Endothelial cell of umbilical vein (primary cell): Measurements from ENCODE around the gene CYP51A1.
A peak's percentile ranks its signal among the peaks of the same experiment; 100 is the strongest.

Experiments
- EZH2 ChIP-seq: IDR thresholded peaks from 2 replicates; pipeline ENCODE4 v1.6.1; 2012; ENCODE audit warnings: borderline replicate concordance, low read depth, mild to moderate bottlenecking, moderate library complexity, low read length, inconsistent platforms; ENCODE audit not compliant: severe bottlenecking
- FOS ChIP-seq: IDR thresholded peaks from 2 replicates; pipeline ENCODE4 v1.6.1; 2011; ENCODE audit warnings: mild to moderate bottlenecking, low read length, moderate library complexity, borderline replicate concordance; ENCODE audit not compliant: insufficient read depth
- GATA2 ChIP-seq: IDR thresholded peaks from 2 replicates; pipeline ENCODE4 v1.7.0; 2011; ENCODE audit warnings: low read depth, mild to moderate bottlenecking, moderate library complexity, mixed read lengths, low read length; ENCODE audit not compliant: insufficient read length, insufficient read depth
- JUN ChIP-seq: IDR thresholded peaks from 2 replicates; pipeline ENCODE4 v1.6.1; 2011; ENCODE audit warnings: borderline replicate concordance, low read depth; ENCODE audit not compliant: insufficient read length, insufficient read depth
- POLR2A ChIP-seq: IDR thresholded peaks from 2 replicates; pipeline ENCODE4 v1.6.1; 2012; ENCODE audit warnings: low read depth, mild to moderate bottlenecking, control low read depth, low read length
- POLR2AphosphoS5 ChIP-seq: IDR thresholded peaks from 2 replicates; pipeline ENCODE4 v1.6.1; 2012; ENCODE audit warnings: low read depth, mild to moderate bottlenecking, control low read depth, low read length, moderate library complexity; ENCODE audit not compliant: insufficient read depth
- TF ChIP-seq, protein P1 (sequence below), 2 donors: IDR thresholded peaks; 1 replicate in 1 of 2; 2 replicates in 1 of 2; pipeline ENCODE4 v1.5.1; 2011; ENCODE audit warnings: low read length in 2 of 2, mild to moderate bottlenecking in 2 of 2, moderate library complexity in 2 of 2, control low read depth in 1 of 2, inconsistent platforms in 1 of 2, low read depth in 1 of 2; ENCODE audit not compliant: insufficient read depth in 1 of 2; ENCODE audit errors: extremely low read depth in 1 of 2

- TF ChIP-seq, protein P1, sequence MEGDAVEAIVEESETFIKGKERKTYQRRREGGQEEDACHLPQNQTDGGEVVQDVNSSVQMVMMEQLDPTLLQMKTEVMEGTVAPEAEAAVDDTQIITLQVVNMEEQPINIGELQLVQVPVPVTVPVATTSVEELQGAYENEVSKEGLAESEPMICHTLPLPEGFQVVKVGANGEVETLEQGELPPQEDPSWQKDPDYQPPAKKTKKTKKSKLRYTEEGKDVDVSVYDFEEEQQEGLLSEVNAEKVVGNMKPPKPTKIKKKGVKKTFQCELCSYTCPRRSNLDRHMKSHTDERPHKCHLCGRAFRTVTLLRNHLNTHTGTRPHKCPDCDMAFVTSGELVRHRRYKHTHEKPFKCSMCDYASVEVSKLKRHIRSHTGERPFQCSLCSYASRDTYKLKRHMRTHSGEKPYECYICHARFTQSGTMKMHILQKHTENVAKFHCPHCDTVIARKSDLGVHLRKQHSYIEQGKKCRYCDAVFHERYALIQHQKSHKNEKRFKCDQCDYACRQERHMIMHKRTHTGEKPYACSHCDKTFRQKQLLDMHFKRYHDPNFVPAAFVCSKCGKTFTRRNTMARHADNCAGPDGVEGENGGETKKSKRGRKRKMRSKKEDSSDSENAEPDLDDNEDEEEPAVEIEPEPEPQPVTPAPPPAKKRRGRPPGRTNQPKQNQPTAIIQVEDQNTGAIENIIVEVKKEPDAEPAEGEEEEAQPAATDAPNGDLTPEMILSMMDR (IDR thresholded peaks at IDR 0.05; ENCODE audit: extremely low read depth in 1 of 2, insufficient read depth in 1 of 2, low read depth in 1 of 2, low read length in 2 of 2), result peak; percentile 86 to 90
- no peak for TF ChIP-seq JUN
- TF ChIP-seq POLR2A, result no peak
- no peak for TF ChIP-seq EZH2
- no peak for TF ChIP-seq POLR2AphosphoS5
- TF ChIP-seq GATA2, result no peak
- TF ChIP-seq FOS, result no peak
These were observed 473 bp downstream of the CYP51A1 start for GRCh38 chr7:92133737-92134270.
